GM18498 (cell line): ENCODE data around the gene MESP1.
A peak's percentile ranks its signal among the peaks of the same experiment; 100 is the strongest.

ENCODE experiments used
- ATAC-seq: cut with Tn5 transposase; IDR thresholded peaks from one replicate; pipeline ENCODE4 v1.9.1; 2021; ENCODE audit warnings: mild to moderate bottlenecking, moderate library complexity; ENCODE audit not compliant: unreplicated experiment

Gene MESP1

GRCh38 chr15:89760303-89761008 lies 9.4 kb upstream of the MESP1 start:
- peak; percentile 61 for ATAC-seq

DNA sequence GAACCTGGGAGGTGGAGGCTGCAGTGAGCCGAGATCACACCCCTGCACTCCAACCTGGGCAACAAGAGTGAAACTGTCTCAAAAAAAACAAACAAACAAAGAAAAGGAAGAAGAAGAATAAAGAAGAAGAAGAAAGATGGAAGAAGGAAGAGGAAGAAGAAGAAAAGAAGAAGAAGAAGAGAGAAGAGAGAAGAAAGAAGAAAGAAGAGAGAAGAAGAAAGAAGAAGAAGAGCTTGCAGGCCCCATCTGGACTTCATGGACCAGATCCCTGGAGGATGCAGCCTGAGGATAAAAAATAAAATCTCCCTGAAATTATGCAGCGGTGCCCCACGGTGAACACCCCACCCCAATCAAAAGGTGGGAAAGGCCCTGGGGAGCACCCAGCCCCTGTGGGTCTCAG lies 8.8 kb upstream of the MESP1 start:
- no peak for ATAC-seq

- ATAC-seq: no peak
Observed at GRCh38 chr15:89758981-89759380, 7.9 kb upstream of the MESP1 start.

DNA sequence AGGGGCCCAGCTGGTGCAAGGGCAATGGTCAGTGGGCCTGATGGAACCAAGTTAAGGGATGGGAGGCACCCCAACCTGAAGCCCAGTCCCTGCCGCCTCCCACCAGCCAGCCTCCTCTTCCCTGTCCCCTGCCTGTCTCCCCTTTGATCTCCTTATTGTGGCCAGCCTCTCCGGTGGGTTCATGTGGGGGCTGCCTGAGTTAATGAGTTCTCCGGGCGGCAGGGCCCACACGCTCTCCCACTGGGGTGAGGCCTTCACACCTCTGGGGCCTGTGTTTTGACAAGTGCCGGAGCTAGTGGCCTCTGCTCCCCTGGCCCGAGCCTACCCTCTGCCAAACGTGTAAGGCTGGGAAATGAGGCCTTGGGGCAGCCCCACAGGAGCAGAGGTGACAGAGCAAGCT lies 7.2 kb upstream of the MESP1 start:
- no peak for ATAC-seq

DNA sequence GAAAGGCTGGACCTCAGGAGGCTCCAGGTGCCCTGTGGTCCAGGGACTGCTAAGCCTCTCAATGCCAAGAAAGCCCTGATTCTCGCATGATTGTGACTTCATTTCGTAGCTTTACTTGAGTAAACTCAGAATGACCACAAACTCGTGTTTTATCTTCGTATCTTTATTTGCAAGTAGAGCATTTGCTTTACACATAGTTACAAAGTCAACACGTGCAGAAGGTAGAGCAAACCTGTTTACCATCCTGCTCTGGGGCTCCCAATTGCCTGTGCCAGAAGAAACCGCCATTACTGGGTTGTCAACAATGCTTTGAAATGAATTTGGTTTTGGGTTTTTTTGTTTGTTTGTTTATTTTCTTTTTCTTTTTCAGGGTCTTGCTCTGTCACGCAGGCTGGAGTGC lies 5.8 kb upstream of the MESP1 start:
- no peak for ATAC-seq

- ATAC-seq: no peak
Observed at GRCh38 chr15:89755701-89756100, 4.7 kb upstream of the MESP1 start.

DNA sequence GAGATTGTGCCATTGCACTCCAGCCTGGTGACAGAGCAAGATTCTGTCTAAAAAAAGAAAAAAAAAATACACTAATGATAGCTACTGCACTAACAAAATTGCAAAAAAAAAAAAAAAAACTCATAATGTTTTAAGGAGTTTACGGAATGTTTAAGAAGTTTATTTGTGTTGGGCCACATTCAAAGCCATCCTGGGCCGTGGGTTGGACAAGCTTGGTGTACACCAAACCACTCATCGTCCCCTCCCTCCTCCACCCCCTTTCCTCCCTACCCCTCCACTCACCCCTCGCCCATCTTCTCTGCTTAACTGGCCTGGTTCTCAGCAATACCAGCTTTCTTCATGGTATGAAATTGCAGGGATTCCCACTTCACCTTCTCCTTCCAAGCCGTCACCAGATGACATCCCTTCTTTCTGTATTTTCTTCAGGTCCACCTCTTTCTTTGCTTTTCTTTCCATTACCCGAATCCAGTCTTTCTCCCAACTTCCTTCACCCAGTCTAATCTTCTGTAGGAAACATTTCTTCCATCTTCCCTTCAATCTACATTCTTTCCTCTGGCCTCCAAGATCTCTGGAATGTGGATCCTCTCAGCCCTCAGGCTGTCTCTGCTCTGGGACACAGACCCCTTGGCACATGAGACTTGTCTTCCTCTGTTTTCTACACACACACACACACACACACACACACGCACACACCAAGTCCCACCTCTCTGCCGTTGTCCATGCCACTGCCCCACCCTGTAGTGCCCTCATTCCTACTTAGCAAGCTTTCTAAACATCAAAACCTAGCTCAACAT lies 3.5 kb upstream of the MESP1 start:
- ATAC-seq: no peak

- ATAC-seq: no peak
Observed at GRCh38 chr15:89753855-89754254, 2.8 kb upstream of the MESP1 start.

GRCh38 chr15:89751748-89752147 lies 699 bp upstream of the MESP1 start:
- ATAC-seq: no peak

GRCh38 chr15:89749951-89750559 lies 994 bp downstream of the MESP1 start:
- no peak for ATAC-seq

DNA sequence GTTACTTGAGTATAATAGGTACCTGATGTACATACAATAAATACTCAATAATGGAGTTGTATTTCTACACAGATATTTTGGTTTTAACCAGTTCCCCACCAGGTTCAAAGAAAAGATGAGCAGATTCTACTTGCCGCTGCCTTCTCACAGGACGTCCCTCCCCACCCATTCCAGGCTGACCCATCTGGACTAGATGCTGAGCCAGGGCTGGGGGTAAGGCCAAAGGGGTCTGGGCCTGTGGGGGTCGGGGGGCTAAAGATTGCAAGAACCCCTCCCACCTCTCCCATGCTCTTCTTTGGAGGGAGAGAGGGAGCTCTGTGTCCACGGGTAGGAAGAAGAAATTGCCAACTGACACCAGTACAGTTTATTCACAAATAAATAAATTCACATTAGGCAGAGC lies 1.5 kb downstream of the MESP1 start:
- ATAC-seq: no peak

DNA sequence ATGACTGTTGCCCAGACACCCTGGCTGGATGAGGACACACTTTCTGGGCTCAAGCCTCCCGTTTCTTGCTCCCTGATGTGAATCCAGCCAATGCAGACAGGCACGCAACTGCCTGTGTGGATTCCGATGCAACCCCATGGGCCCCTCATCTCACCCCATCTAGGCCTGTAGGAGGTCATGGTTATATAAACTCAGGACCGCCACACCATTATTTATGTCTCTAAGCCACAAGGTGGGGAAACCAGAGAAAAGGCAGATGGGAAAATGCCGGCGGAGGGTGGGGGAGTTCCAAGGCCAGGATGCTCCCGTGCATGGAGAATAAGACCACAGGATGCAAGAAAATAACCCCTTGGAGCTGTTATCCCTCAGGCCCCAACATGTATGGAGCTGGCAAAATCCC lies 2.0 kb downstream of the MESP1 start:
- no peak for ATAC-seq

DNA sequence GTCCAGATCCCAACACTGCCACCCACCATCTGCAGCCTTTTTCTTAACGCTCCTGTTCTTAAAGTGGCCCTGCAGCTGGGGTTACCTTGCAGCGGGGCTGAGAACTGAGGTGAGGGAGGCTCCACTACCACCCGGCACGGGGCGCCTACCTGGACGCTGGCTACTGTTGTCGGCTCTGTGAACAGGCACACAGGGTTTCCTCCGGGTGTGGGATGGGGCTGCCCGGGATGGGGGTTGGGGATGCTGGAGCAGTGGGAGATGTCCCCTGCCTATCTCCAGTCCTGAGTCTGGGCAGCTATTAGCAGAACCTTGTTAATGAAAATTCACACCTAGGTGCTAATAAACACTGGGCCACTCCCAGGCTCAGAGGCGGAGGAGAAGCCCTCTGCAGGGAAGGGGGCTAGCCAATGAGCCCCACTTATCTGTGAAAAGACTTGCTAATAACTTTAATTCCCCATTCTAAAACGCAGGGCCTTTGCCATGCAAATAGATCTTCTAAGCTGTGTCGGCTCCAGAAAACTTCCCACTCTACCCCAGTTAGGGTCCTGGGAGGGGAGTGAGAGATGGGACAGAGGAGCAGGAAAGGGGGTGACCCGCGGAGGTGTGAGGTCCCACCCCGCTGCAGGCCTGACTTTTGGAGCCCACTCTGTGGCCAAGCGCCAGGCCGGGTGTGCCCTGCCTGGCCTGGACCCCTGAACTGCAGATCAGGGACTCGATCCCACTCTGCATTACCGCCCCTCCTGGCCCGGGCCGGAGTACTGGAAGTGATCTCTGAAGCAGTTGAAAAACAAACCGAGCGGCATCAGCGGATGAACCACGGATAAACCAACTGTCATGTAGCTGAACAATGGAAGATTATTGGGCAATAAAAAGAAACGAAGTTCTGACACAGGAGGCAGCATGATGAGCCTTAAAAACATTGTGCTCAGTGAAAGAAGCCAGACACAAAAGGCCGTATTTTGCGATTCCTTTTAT lies 3.1 kb downstream of the MESP1 start:
- ATAC-seq: no peak

DNA sequence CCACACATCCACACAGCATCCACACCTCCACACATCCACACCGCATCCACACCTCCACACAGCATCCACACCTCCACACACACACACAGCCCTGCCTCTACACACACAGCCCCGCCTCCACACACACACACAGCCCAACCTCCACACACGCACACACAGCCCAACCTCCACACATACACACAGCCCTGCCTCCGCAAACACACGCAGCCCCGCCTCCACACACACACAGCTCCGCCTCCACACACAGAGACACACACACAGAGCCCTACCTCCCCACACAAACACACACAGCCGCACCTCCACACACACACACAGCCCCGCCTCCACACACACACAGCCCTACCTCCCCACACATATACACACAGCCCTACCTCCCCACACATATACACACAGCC lies 4.7 kb downstream of the MESP1 start:
- ATAC-seq: no peak

- ATAC-seq: no peak
Observed at GRCh38 chr15:89745768-89746167, 5.3 kb downstream of the MESP1 start.

GRCh38 chr15:89745131-89745530 lies 5.9 kb downstream of the MESP1 start:
- ATAC-seq: no peak

DNA sequence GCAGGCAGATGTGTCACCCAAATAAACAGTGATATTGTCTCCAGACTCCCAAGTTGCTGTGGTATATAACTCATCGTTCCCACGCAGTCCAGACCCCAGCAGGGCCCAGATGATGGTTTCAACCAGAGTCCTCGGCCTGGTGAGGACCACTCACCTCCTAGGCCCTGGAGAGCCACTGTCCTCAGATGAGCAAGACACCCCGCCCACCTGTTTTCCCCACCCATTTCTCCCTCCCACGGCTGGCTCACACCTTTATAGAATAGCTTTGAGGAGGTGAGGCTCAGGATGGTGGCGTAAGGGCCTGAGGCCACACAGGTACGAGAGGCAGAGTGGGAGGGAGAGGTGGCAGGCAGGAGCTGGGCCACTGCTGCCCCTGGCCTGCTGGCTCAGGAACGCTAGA lies 7.5 kb downstream of the MESP1 start:
- ATAC-seq: no peak

DNA sequence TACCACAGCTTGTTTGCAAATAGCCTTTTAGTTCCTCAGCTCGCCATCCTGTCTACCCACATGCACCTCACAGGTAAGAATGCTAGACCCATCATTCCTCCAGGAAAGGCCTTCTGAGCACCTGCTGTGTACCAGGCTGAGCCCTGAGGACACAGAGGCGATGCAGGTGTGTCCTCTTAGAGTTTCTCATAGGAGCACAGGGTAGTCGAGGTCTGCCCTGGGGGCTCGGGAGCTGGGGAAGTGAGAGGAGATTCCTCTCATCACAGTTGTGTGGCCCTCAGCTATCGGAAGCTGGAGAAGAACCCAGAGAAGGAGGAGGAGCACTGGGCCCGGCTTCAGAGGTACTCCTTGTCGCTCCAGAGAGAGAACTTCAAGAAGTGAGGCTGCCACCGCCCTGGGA lies 8.0 kb downstream of the MESP1 start:
- ATAC-seq: no peak

DNA sequence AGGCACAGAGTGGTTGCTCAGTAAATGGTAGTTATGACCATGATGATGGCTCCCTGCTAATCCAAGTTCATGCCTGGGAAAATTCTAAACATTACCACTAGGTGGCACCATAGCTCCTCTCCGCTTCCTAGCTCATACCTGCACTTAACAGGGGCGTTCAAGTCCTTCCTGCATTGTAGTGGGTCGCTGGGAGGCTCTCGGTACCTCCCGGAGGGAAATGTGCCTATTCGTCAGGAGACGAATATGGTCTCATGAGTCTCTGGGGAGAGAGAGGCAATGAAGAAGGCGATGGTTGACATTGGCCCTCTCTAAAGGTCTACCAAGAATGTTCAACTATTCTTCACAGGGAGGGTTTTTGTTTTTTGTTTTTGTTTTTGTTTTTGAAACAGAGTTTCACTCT lies 10.9 kb downstream of the MESP1 start:
- ATAC-seq: peak; percentile 77

DNA sequence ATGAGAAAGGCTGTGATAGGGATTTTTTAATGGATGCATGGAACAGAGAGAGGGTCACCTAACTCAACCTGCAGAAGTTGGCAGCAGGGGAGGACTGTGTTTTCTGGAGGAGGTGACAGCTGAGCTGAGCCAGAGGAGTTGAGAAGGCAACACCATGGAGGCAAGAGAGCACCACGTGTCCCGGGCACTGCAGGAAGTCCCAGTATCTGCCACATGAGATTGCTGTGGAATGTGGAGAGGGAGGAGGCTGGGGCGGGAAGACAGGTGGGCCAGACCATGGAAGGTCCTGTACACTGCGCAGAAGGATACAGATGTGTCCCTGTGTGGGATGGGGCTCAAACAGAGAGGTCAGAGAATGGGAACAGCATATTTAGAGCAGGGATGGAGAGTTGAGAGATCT lies 15.3 kb downstream of the MESP1 start:
- no peak for ATAC-seq
